D721Med (cell line): ENCODE data around the gene NT5C2.

Source experiments
- DNase-seq: peaks from one replicate; pipeline ENCODE4 v3.0.0; 2011; ENCODE audit warnings: low spot score; ENCODE audit not compliant: insufficient read length
- FAIRE-seq: peaks from 2 replicates; lab custom pipeline; 2011; peaks lifted over from hg19 to GRCh38; lab: Jason Lieb, UNC
- CTCF ChIP-seq: IDR thresholded peaks from 2 replicates; pipeline ENCODE4 v1.5.1; 2012; ENCODE audit warnings: mild to moderate bottlenecking, control low read depth; ENCODE audit not compliant: insufficient read depth; ENCODE audit errors: missing control alignments

NT5C2 gene

GRCh38 chr10:103080891-103081581 lies 112.0 kb downstream of the NT5C2 start:
- DNase-seq (no peak), FAIRE-seq (no peak)
- no peak for TF ChIP-seq CTCF

GRCh38 chr10:103079946-103080345 lies 113.1 kb downstream of the NT5C2 start:
- no peak for TF ChIP-seq CTCF
- FAIRE-seq (no peak), DNase-seq (no peak)

GRCh38 chr10:103079100-103079499 lies 114.0 kb downstream of the NT5C2 start:
- no peak for TF ChIP-seq CTCF
- FAIRE-seq, result no peak

GRCh38 chr10:103078676-103079075 lies 114.4 kb downstream of the NT5C2 start:
- DNase-seq (no peak), FAIRE-seq (no peak)
- no peak for TF ChIP-seq CTCF

More at GRCh38 chr10:103079100-103079499, 114.0 kb downstream of the NT5C2 start:
- no peak for DNase-seq

- DNase-seq, result no peak
- no peak for FAIRE-seq
- no peak for TF ChIP-seq CTCF
Observed at GRCh38 chr10:103078309-103078615, 114.8 kb downstream of the NT5C2 start.

GRCh38 chr10:103077491-103078308 lies 115.4 kb downstream of the NT5C2 start:
- no peak for DNase-seq
- no peak for FAIRE-seq
- TF ChIP-seq CTCF, result no peak

- no peak for FAIRE-seq
- no peak for TF ChIP-seq CTCF
- DNase-seq, result no peak
Observed at GRCh38 chr10:103077020-103077419, 116.1 kb downstream of the NT5C2 start.
